ENCODE measurements around the gene ADK.
"Not testable (repeated sequence)": the region's sequence is repeated elsewhere in the genome, so short reads cannot be mapped to it uniquely, and the experiment has no call there.

ADK gene

GRCh38 chr10:74431816-74432215 is 280.8 kb downstream of the ADK start:
- DNase-seq (ENCODE audit: low read depth): no peak

- no peak for DNase-seq (ENCODE audit: low read depth)
Measured at GRCh38 chr10:74432841-74433594, 282.0 kb downstream of the ADK start.

- no peak for DNase-seq (ENCODE audit: low read depth)
Measured at GRCh38 chr10:74433595-74433956, 282.6 kb downstream of the ADK start.

- no peak for DNase-seq (ENCODE audit: low read depth)
Measured at GRCh38 chr10:74433993-74434392, 283.0 kb downstream of the ADK start.

- DNase-seq (ENCODE audit: low read depth): no peak
Measured at GRCh38 chr10:74434547-74434946, 283.5 kb downstream of the ADK start.

GRCh38 chr10:74436523-74437170 is 285.6 kb downstream of the ADK start:
- no peak for DNase-seq (ENCODE audit: low read depth)

- DNase-seq (ENCODE audit: low read depth): no peak
Measured at GRCh38 chr10:74437822-74438221, 286.8 kb downstream of the ADK start.

- DNase-seq (ENCODE audit: low read depth): no peak
Measured at GRCh38 chr10:74439213-74439612, 288.2 kb downstream of the ADK start.

- DNase-seq (ENCODE audit: low read depth): no peak
Measured at GRCh38 chr10:74445493-74445892, 294.5 kb downstream of the ADK start.

GRCh38 chr10:74450602-74451001 is 299.6 kb downstream of the ADK start:
- DNase-seq (ENCODE audit: low read depth): no peak

GRCh38 chr10:74451127-74451829 is 300.3 kb downstream of the ADK start:
- DNase-seq (ENCODE audit: low read depth): no peak

GRCh38 chr10:74453169-74453568 is 302.1 kb downstream of the ADK start:
- no peak for DNase-seq (ENCODE audit: low read depth)

GRCh38 chr10:74457478-74457877 is 306.5 kb downstream of the ADK start:
- DNase-seq (ENCODE audit: low read depth): not testable (repeated sequence)

GRCh38 chr10:74460812-74461211 is 309.8 kb downstream of the ADK start:
- no peak for DNase-seq (ENCODE audit: low read depth)

GRCh38 chr10:74474022-74474713 is 323.1 kb downstream of the ADK start:
- DNase-seq (ENCODE audit: low read depth): no peak

- DNase-seq (ENCODE audit: low read depth): not testable (repeated sequence)
Measured at GRCh38 chr10:74476162-74476706, 325.2 kb downstream of the ADK start.

- no peak for DNase-seq (ENCODE audit: low read depth)
Measured at GRCh38 chr10:74480778-74481177, 329.8 kb downstream of the ADK start.

GRCh38 chr10:74483356-74483755 is 332.3 kb downstream of the ADK start:
- DNase-seq (ENCODE audit: low read depth): no peak

GRCh38 chr10:74485283-74485682 is 334.3 kb downstream of the ADK start:
- DNase-seq (ENCODE audit: low read depth): no peak

- no peak for DNase-seq (ENCODE audit: low read depth)
Measured at GRCh38 chr10:74486659-74487058, 335.6 kb downstream of the ADK start.

GRCh38 chr10:74488907-74489306 is 337.9 kb downstream of the ADK start:
- DNase-seq (ENCODE audit: low read depth): no peak

- no peak for DNase-seq (ENCODE audit: low read depth)
Measured at GRCh38 chr10:74490551-74490950, 339.5 kb downstream of the ADK start.

Data from stimulated activated CD8-positive, alpha-beta memory T cell treated with anti-CD3 and anti-CD28 coated beads, Interleukin-12 subunit alpha, Interleukin-12 subunit beta, amount 100 ng/mL, for 4 hours (primary cell).